ENCODE measurements around the gene SINHCAF. TPM values are rescaled to one million over a fixed set of nuclear protein-coding genes. Genes with fewer than 3 reads are reported as not detected.

SINHCAF gene
- total RNA-seq, 1 experiment from 2014 or later, result 68.8 TPM

- Histone ChIP-seq H3K4me3 (ENCODE audit: low read depth in 2 of 2, low read length in 2 of 2) (no peak overlapping the region), H3K27me3 (ENCODE audit: control insufficient read depth, insufficient read depth, low read length) (no peaks in the 10 kb centered on the region), H3K4me1 (ENCODE audit: control insufficient read depth, insufficient read depth, low read length) (no peaks in the 10 kb centered on the region), H3K36me3 (ENCODE audit: control insufficient read depth, insufficient read depth, low read length) (peaks cover 8% of the 10 kb centered on the region), H3K9me3 (ENCODE audit: control insufficient read depth, insufficient read depth, low read depth, low read length) (no peaks in the 10 kb centered on the region), H3K27ac (ENCODE audit: low read length) (no peak overlapping the region)
- TF ChIP-seq, protein P1, sequence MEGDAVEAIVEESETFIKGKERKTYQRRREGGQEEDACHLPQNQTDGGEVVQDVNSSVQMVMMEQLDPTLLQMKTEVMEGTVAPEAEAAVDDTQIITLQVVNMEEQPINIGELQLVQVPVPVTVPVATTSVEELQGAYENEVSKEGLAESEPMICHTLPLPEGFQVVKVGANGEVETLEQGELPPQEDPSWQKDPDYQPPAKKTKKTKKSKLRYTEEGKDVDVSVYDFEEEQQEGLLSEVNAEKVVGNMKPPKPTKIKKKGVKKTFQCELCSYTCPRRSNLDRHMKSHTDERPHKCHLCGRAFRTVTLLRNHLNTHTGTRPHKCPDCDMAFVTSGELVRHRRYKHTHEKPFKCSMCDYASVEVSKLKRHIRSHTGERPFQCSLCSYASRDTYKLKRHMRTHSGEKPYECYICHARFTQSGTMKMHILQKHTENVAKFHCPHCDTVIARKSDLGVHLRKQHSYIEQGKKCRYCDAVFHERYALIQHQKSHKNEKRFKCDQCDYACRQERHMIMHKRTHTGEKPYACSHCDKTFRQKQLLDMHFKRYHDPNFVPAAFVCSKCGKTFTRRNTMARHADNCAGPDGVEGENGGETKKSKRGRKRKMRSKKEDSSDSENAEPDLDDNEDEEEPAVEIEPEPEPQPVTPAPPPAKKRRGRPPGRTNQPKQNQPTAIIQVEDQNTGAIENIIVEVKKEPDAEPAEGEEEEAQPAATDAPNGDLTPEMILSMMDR (IDR thresholded peaks at IDR 0.05), result no peak
- TF ChIP-seq TCF7L2 (IDR thresholded peaks at IDR 0.05; ENCODE audit: low read depth, low read length), result no peak
- TF ChIP-seq, protein P2, sequence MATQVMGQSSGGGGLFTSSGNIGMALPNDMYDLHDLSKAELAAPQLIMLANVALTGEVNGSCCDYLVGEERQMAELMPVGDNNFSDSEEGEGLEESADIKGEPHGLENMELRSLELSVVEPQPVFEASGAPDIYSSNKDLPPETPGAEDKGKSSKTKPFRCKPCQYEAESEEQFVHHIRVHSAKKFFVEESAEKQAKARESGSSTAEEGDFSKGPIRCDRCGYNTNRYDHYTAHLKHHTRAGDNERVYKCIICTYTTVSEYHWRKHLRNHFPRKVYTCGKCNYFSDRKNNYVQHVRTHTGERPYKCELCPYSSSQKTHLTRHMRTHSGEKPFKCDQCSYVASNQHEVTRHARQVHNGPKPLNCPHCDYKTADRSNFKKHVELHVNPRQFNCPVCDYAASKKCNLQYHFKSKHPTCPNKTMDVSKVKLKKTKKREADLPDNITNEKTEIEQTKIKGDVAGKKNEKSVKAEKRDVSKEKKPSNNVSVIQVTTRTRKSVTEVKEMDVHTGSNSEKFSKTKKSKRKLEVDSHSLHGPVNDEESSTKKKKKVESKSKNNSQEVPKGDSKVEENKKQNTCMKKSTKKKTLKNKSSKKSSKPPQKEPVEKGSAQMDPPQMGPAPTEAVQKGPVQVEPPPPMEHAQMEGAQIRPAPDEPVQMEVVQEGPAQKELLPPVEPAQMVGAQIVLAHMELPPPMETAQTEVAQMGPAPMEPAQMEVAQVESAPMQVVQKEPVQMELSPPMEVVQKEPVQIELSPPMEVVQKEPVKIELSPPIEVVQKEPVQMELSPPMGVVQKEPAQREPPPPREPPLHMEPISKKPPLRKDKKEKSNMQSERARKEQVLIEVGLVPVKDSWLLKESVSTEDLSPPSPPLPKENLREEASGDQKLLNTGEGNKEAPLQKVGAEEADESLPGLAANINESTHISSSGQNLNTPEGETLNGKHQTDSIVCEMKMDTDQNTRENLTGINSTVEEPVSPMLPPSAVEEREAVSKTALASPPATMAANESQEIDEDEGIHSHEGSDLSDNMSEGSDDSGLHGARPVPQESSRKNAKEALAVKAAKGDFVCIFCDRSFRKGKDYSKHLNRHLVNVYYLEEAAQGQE (IDR thresholded peaks at IDR 0.05; ENCODE audit: insufficient read depth in 1 of 2, low read depth in 2 of 2, low read length in 1 of 2), result no peak
- TF ChIP-seq SIN3A (IDR thresholded peaks at IDR 0.05; ENCODE audit: borderline replicate concordance, insufficient read depth, low read depth, low read length), result no peak
- TF ChIP-seq POLR2AphosphoS5 (IDR thresholded peaks at IDR 0.05; ENCODE audit: low read depth, low read length), result no peak
- intact Hi-C loops (cut with micrococcal nuclease; ENCODE audit: unreplicated experiment) (no loop called here), in situ Hi-C loops (cut with HindIII; ENCODE audit: low pct_unique_long_range_greater_than_20kb, low sequenced_read_pairs) (no loop called here)
- ATAC-seq, result no peak
- no TSS peak for BruUV-seq (replicated peaks)
- DNase-seq (ENCODE audit: low read depth, low spot score), result no peak
- CTCF ChIA-PET, result no interaction called here
- POLR2A ChIA-PET, result no interaction called here
Measured at GRCh38 chr12:31279390-31279924, 46.5 kb downstream of the SINHCAF start.

- in situ Hi-C loops (cut with HindIII; ENCODE audit: low pct_unique_long_range_greater_than_20kb, low sequenced_read_pairs) (no loop called here), intact Hi-C loops (cut with micrococcal nuclease; ENCODE audit: unreplicated experiment) (no loop called here)
Measured at GRCh38 chr12:31278832-31279231, 47.1 kb downstream of the SINHCAF start.

More at GRCh38 chr12:31278832-31279231, 47.1 kb downstream of the SINHCAF start:
- H3K4me1 ChIP-seq (ENCODE audit: control insufficient read depth, insufficient read depth, low read length), result no peaks in the 10 kb centered on the region
- TF ChIP-seq TCF7L2 (IDR thresholded peaks at IDR 0.05; ENCODE audit: low read depth, low read length) (no peak), POLR2AphosphoS5 (IDR thresholded peaks at IDR 0.05; ENCODE audit: low read depth, low read length) (no peak), SIN3A (IDR thresholded peaks at IDR 0.05; ENCODE audit: borderline replicate concordance, insufficient read depth, low read depth, low read length) (no peak)
- TF ChIP-seq, protein P2 (IDR thresholded peaks at IDR 0.05; ENCODE audit: insufficient read depth in 1 of 2, low read depth in 2 of 2, low read length in 1 of 2), result no peak
- TF ChIP-seq, protein P1 (IDR thresholded peaks at IDR 0.05), result no peak
- ChIA-PET POLR2A (no interaction called here), CTCF (no interaction called here)
- no peak overlapping the region for H3K4me3 ChIP-seq (ENCODE audit: low read depth in 2 of 2, low read length in 2 of 2)
- H3K36me3 ChIP-seq (ENCODE audit: control insufficient read depth, insufficient read depth, low read length), result peaks cover 2% of the 10 kb centered on the region
- DNase-seq (ENCODE audit: low read depth, low spot score) (no peak), ATAC-seq (no peak)
- no peaks in the 10 kb centered on the region for H3K27me3 ChIP-seq (ENCODE audit: control insufficient read depth, insufficient read depth, low read length)
- no peak overlapping the region for H3K27ac ChIP-seq (ENCODE audit: low read length)
- BruUV-seq (replicated peaks), result no TSS peak
- H3K9me3 ChIP-seq (ENCODE audit: control insufficient read depth, insufficient read depth, low read depth, low read length), result no peaks in the 10 kb centered on the region

All from Panc1 (cell line).